Transverse colon (tissue), 4 donors: ENCODE measurements around the gene DCDC2C.

ENCODE experiments used
- CTCF ChIP-seq, 5 experiments: fragments of 200-600 bp in 3 of 5; fragments of 450-650 bp in 2 of 5; sonication (generic) in 3 of 5; IDR thresholded peaks; 1 replicate in 2 of 5; 2 replicates in 3 of 5; pipeline ENCODE4 v1.5.1; 2016 to 2017; ENCODE audit warnings: antibody characterized with exemption in 5 of 5, inconsistent platforms in 3 of 5, mild to moderate bottlenecking in 2 of 5, moderate library complexity in 1 of 5
- EP300 ChIP-seq: sonication (generic); formaldehyde crosslinking; IDR thresholded peaks from one replicate; pipeline ENCODE4 v1.6.1; 2017; ENCODE audit warnings: antibody characterized with exemption, low read depth
- POLR2A ChIP-seq: fragments of 450-650 bp; IDR thresholded peaks from one replicate; pipeline ENCODE4 v1.6.1; 2016; ENCODE audit warnings: antibody characterized with exemption, mild to moderate bottlenecking, moderate library complexity
- POLR2AphosphoS5 ChIP-seq, 3 donors: sonication (generic); formaldehyde crosslinking; IDR thresholded peaks; one replicate each; pipeline ENCODE4 v1.6.1; 2016; ENCODE audit warnings: antibody characterized with exemption in 3 of 3

GRCh38 chr2:3827673-3828575 lies 124.5 kb downstream of the DCDC2C start:
- TF ChIP-seq CTCF (IDR thresholded peaks at IDR 0.05) (peak in 2 of 5 experiments; percentile 10 to 18), POLR2A (no peak), EP300 (no peak), POLR2AphosphoS5 (IDR thresholded peaks at IDR 0.05) (no peak)
